GM19035 (cell line): ENCODE results near the gene PHACTR2.

Experiments used
- ATAC-seq: cut with Tn5 transposase; IDR thresholded peaks from one replicate; pipeline ENCODE4 v1.9.1; 2021; ENCODE audit not compliant: unreplicated experiment

Gene PHACTR2

GRCh38 chr6:143674483-143675381 lies 3.0 kb upstream of the PHACTR2 start:
- no peak for ATAC-seq

- ATAC-seq, result no peak
Observed at GRCh38 chr6:143675382-143675900, 2.3 kb upstream of the PHACTR2 start.

GRCh38 chr6:143675946-143676345 lies 1.8 kb upstream of the PHACTR2 start:
- no peak for ATAC-seq

GRCh38 chr6:143676437-143677045 lies 1.2 kb upstream of the PHACTR2 start:
- no peak for ATAC-seq

- ATAC-seq, result no peak
Observed at GRCh38 chr6:143677577-143677890, 231 bp upstream of the PHACTR2 start.

GRCh38 chr6:143679041-143679440 lies 1.3 kb downstream of the PHACTR2 start:
- no peak for ATAC-seq

- no peak for ATAC-seq
Observed at GRCh38 chr6:143680141-143680540, 2.4 kb downstream of the PHACTR2 start.

- ATAC-seq, result no peak
Observed at GRCh38 chr6:143682805-143683204, 5.0 kb downstream of the PHACTR2 start.

GRCh38 chr6:143684486-143684885 lies 6.7 kb downstream of the PHACTR2 start:
- no peak for ATAC-seq

GRCh38 chr6:143685653-143686052 lies 7.9 kb downstream of the PHACTR2 start:
- ATAC-seq, result no peak

- no peak for ATAC-seq
Observed at GRCh38 chr6:143687591-143687990, 9.8 kb downstream of the PHACTR2 start.

- no peak for ATAC-seq
Observed at GRCh38 chr6:143688681-143689080, 10.9 kb downstream of the PHACTR2 start.

- ATAC-seq, result no peak
Observed at GRCh38 chr6:143689852-143690251, 12.1 kb downstream of the PHACTR2 start.

- ATAC-seq, result no peak
Observed at GRCh38 chr6:143691155-143691554, 13.4 kb downstream of the PHACTR2 start.

GRCh38 chr6:143691900-143692636 lies 14.3 kb downstream of the PHACTR2 start:
- ATAC-seq, result no peak

GRCh38 chr6:143692696-143693095 lies 14.9 kb downstream of the PHACTR2 start:
- no peak for ATAC-seq

- ATAC-seq, result no peak
Observed at GRCh38 chr6:143694013-143694412, 16.2 kb downstream of the PHACTR2 start.

- no peak for ATAC-seq
Observed at GRCh38 chr6:143694560-143694959, 16.8 kb downstream of the PHACTR2 start.

GRCh38 chr6:143695130-143695968 lies 17.6 kb downstream of the PHACTR2 start:
- no peak for ATAC-seq

- ATAC-seq, result no peak
Observed at GRCh38 chr6:143695969-143696663, 18.4 kb downstream of the PHACTR2 start.
